ENCODE data around the gene HAL.

HAL gene

DNA sequence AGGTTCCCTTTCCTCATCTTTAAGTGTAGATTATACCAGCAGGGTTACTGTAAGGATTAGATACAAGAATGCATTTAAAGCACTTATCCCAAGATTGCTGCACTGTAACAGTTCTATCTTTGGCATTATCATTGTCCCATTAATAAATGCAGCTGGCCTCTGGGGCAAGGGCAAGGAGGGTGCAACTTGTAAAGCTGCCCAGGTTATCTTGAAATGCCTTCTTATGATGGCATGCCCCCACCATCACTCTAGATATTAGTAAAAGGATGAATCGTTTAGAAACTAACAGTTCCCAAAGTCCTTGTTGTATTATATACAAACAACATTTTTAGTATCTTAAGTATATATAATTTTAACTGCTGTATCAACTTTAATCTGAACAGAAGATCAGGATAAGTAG, 32.4 kb upstream of the HAL start:
- no peak for TF ChIP-seq CTCF (conservative IDR thresholded peaks at IDR 0.05; ENCODE audit: low read depth, low read length)
- no peak overlapping the region for H3K4me3 ChIP-seq (ENCODE audit: low read length)
- DNase-seq (ENCODE audit: low read depth): no peak

DNA sequence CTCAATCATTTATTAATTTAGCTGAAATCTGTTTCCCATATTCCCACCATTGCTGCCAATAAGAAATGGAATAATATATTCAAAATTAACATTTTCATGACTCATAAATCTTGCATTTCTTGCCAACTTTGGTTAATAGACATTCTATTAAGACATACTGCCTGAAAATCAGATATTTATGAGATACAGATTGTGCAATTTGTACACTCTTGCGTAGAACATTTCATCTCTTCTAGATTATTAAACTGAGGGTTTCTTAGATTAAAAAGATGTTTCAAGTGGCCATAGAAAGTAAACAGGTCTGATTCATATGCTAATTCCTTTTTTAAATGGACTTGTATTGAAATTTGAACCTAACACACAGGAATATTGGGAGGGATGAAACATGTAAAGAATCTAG, 30.2 kb upstream of the HAL start:
- TF ChIP-seq CTCF (conservative IDR thresholded peaks at IDR 0.05; ENCODE audit: low read depth, low read length): no peak
- no peak for DNase-seq (ENCODE audit: low read depth)
- no peak overlapping the region for H3K4me3 ChIP-seq (ENCODE audit: low read length)

DNA sequence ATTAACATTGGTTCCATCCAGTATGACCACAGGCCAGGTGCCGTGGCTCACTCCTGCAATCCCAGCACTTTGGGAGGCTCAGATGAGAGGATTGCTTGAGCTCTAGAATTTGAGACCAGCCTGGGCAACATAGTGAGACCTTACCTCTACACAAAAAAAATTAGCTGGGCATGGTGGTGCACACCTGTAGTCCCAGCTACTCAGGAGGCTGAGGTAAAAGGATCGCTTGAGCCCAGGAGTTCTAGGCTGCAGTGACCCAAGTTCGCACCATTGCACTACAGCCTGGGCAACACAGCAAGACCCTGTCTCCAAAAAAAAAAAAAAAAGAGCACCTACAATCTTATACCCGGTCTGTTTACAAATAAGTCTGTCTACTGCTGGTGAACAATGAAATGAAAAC, 29.4 kb upstream of the HAL start:
- DNase-seq (ENCODE audit: low read depth): no peak
- no peak for TF ChIP-seq CTCF (conservative IDR thresholded peaks at IDR 0.05; ENCODE audit: low read depth, low read length)
- H3K4me3 ChIP-seq (ENCODE audit: low read length): no peak overlapping the region

DNA sequence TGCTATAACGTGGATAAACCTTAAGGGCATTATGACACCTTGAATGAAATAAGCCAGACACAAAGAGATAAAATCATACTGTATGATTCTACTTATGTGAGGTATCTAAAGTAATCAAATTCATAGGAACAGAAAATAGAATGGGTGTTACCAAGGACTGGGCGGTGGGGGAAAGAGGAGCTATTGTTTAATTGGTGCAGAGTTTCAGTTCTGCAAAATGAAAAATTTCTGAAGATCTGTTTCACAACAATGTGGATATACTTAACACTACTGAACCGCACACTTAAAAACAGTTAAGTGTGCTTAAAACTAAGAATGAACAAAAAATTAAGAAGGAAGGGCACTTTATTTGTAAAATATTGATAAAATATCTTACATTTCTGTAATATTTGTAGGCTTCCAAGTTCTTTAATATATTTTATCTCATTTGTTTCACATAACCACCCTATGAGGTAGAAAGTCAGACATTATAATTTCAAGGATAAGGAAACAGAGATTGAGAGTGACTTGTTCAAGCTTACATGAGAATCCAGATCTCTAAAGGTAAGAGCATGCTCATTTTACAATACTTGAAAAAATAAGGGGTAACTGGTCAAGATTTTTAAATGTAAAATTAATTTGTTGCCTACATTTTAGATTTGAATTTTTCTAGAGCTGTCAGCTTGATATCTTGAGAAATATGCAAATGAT, 24.3 kb upstream of the HAL start:
- DNase-seq (ENCODE audit: low read depth): no peak
- H3K4me3 ChIP-seq (ENCODE audit: low read length): no peak overlapping the region
- TF ChIP-seq CTCF (conservative IDR thresholded peaks at IDR 0.05; ENCODE audit: low read depth, low read length): no peak

DNA sequence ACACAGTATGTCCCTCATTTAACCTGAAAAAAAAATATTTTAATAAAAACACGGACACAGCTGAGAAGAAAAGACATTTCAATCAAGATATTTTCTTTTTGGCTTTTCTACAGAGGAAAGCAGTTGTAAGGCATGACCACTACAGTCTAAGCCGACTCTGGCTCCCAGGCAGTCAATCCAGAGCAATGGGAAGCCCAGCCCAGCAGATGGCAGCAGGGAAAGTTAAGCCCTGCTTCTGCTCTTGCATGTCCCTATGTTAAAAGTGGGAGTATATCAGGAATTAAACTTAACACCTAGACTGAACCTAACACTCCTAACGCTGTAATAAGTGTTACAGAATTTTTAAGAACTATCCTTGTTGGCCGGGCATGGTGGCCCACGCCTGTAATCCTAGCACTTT, 19.5 kb upstream of the HAL start:
- TF ChIP-seq CTCF (conservative IDR thresholded peaks at IDR 0.05; ENCODE audit: low read depth, low read length): peak; percentile 57
- DNase-seq (ENCODE audit: low read depth): no peak
- no peak overlapping the region for H3K4me3 ChIP-seq (ENCODE audit: low read length)

- TF ChIP-seq CTCF (conservative IDR thresholded peaks at IDR 0.05; ENCODE audit: low read depth, low read length): no peak
- no peak for DNase-seq (ENCODE audit: low read depth)
- no peak overlapping the region for H3K4me3 ChIP-seq (ENCODE audit: low read length)
Measured at GRCh38 chr12:96014943-96015599, 18.9 kb upstream of the HAL start.

GRCh38 chr12:96007729-96008128, 11.6 kb upstream of the HAL start:
- TF ChIP-seq CTCF (conservative IDR thresholded peaks at IDR 0.05; ENCODE audit: low read depth, low read length): no peak
- DNase-seq (ENCODE audit: low read depth): no peak
- no peak overlapping the region for H3K4me3 ChIP-seq (ENCODE audit: low read length)
